H9 (cell line): ENCODE data around the gene HK3. TPM values are rescaled to one million over a fixed set of nuclear protein-coding genes. Genes with fewer than 3 reads are reported as not detected.

ENCODE experiments used
- DNase-seq: peaks from one replicate; pipeline ENCODE4 v3.0.0-alpha.2; 2017
- H2AFZ ChIP-seq: one replicate; pipeline ENCODE4 v1.6.1; 2013; ENCODE audit warnings: mild to moderate bottlenecking, low read length, control low read depth, moderate library complexity
- H2AK5ac ChIP-seq: 2 replicates; pipeline ENCODE4 v1.6.1; 2013; ENCODE audit warnings: low read length, control low read depth, mixed read lengths; ENCODE audit not compliant: insufficient read length
- H2BK120ac ChIP-seq: one replicate; pipeline ENCODE4 v1.6.1; 2013; ENCODE audit warnings: low read depth, mild to moderate bottlenecking, low read length, control low read depth, inconsistent platforms; ENCODE audit not compliant: poor library complexity, severe bottlenecking
- H2BK12ac ChIP-seq: 2 replicates; pipeline ENCODE4 v1.6.1; 2013; ENCODE audit warnings: low read length, control low read depth, mixed read lengths, low read depth; ENCODE audit not compliant: insufficient read length
- H2BK15ac ChIP-seq: 2 replicates; pipeline ENCODE4 v1.6.1; 2013; ENCODE audit warnings: low read depth, low read length, control low read depth
- H2BK20ac ChIP-seq: one replicate; pipeline ENCODE4 v1.6.1; 2013; ENCODE audit warnings: low read depth, mild to moderate bottlenecking, low read length, control low read depth, inconsistent platforms; ENCODE audit not compliant: poor library complexity, severe bottlenecking
- H2BK5ac ChIP-seq: 2 replicates; pipeline ENCODE4 v1.6.1; 2013; ENCODE audit warnings: low read length, control low read depth, mixed read lengths; ENCODE audit not compliant: insufficient read length
- H3K14ac ChIP-seq: 2 replicates; pipeline ENCODE4 v1.6.1; 2013; ENCODE audit warnings: low read length, control low read depth; ENCODE audit not compliant: insufficient read depth
- H3K18ac ChIP-seq: 2 replicates; pipeline ENCODE4 v1.6.1; 2013; ENCODE audit warnings: low read depth, mild to moderate bottlenecking, mixed read lengths, low read length, control low read depth; ENCODE audit not compliant: insufficient read length
- H3K23ac ChIP-seq: 2 replicates; pipeline ENCODE4 v1.6.1; 2013; ENCODE audit warnings: low read length, control low read depth, mixed read lengths, low read depth; ENCODE audit not compliant: insufficient read length
- H3K23me2 ChIP-seq: 2 replicates; pipeline ENCODE4 v1.6.1; 2013; ENCODE audit warnings: low read depth, mild to moderate bottlenecking, mixed read lengths, low read length, control low read depth; ENCODE audit not compliant: insufficient read length, poor library complexity, severe bottlenecking
- H3K27ac ChIP-seq: 2 replicates; pipeline ENCODE4 v1.5.1; 2013; ENCODE audit warnings: low read length, control low read depth, mixed read lengths, low read depth; ENCODE audit not compliant: insufficient read length
- H3K27me3 ChIP-seq: 2 replicates; pipeline ENCODE4 v1.6.1; 2013; ENCODE audit warnings: low read length, control low read depth, inconsistent platforms; ENCODE audit not compliant: insufficient read depth
- H3K4ac ChIP-seq: 2 replicates; pipeline ENCODE4 v1.6.1; 2013; ENCODE audit warnings: low read depth, mild to moderate bottlenecking, control low read depth, inconsistent platforms, low read length, moderate library complexity
- H3K4me1 ChIP-seq: 2 replicates; pipeline ENCODE4 v1.6.1; 2013; ENCODE audit warnings: low read length, control low read depth, inconsistent platforms; ENCODE audit not compliant: insufficient read depth
- H3K4me2 ChIP-seq: 2 replicates; pipeline ENCODE4 v1.6.1; 2013; ENCODE audit warnings: low read length, control low read depth, mixed read lengths; ENCODE audit not compliant: insufficient read length, insufficient read depth
- H3K56ac ChIP-seq: 2 replicates; pipeline ENCODE4 v1.6.1; 2013; ENCODE audit warnings: low read depth, mild to moderate bottlenecking, mixed read lengths, low read length, control low read depth; ENCODE audit not compliant: insufficient read length
- H3K79me1 ChIP-seq: 2 replicates; pipeline ENCODE4 v1.6.1; 2013; ENCODE audit warnings: low read depth, mild to moderate bottlenecking, moderate library complexity, low read length, control low read depth, inconsistent platforms; ENCODE audit not compliant: insufficient read depth, poor library complexity, severe bottlenecking
- H3K79me2 ChIP-seq: 2 replicates; pipeline ENCODE4 v1.6.1; 2013; ENCODE audit warnings: low read length, control low read depth, inconsistent platforms; ENCODE audit not compliant: insufficient read depth
- H3K9ac ChIP-seq: 2 replicates; pipeline ENCODE4 v1.6.1; 2013; ENCODE audit warnings: low read length, control low read depth, mixed read lengths; ENCODE audit not compliant: insufficient read length; ENCODE audit errors: extremely low read depth
- H3K9me3 ChIP-seq: one replicate; pipeline ENCODE4 v1.6.1; 2013; ENCODE audit warnings: low read depth, low read length, inconsistent platforms; ENCODE audit not compliant: control insufficient read depth
- H3T11ph ChIP-seq: one replicate; pipeline ENCODE4 v1.6.1; 2013; ENCODE audit warnings: mild to moderate bottlenecking, low read length, control low read depth, inconsistent platforms
- H4K20me1 ChIP-seq: one replicate; pipeline ENCODE4 v1.6.1; 2013; ENCODE audit not compliant: control insufficient read depth, insufficient read length, insufficient read depth
- H4K5ac ChIP-seq: 2 replicates; pipeline ENCODE4 v1.6.1; 2013; ENCODE audit warnings: low read depth, mild to moderate bottlenecking, mixed read lengths, low read length, control low read depth; ENCODE audit not compliant: insufficient read length
- H4K8ac ChIP-seq: replicated peaks from 2 replicates; pipeline ENCODE4 v1.6.1; 2013; ENCODE audit warnings: low read length, control low read depth, mixed read lengths, low read depth; ENCODE audit not compliant: insufficient read length
- H4K91ac ChIP-seq: 2 replicates; pipeline ENCODE4 v1.6.1; 2013; ENCODE audit warnings: low read depth, mild to moderate bottlenecking, moderate library complexity, mixed read lengths, low read length, control low read depth; ENCODE audit not compliant: insufficient read length
- H3K27ac Mint-ChIP-seq, 3 experiments: 2 replicates in 2 of 3; 3 replicates in 1 of 3; pipeline ENCODE4 v1.8.0; 2020 to 2021; ENCODE audit warnings: mixed read lengths in 3 of 3, mild to moderate bottlenecking in 1 of 3, moderate library complexity in 1 of 3
- H3K27me3 Mint-ChIP-seq: 2 replicates; pipeline ENCODE4 v1.8.0; 2021; ENCODE audit warnings: low read depth, mild to moderate bottlenecking, moderate library complexity, mixed read lengths
- H3K36me3 Mint-ChIP-seq, 3 experiments: 2 replicates in 2 of 3; 3 replicates in 1 of 3; pipeline ENCODE4 v1.8.0; 2020 to 2021; ENCODE audit warnings: low read depth in 3 of 3, mixed read lengths in 3 of 3; ENCODE audit not compliant: insufficient read depth in 1 of 3
- H3K4me1 Mint-ChIP-seq, 2 experiments: 2 replicates each; pipeline ENCODE4 v1.8.0; 2020; ENCODE audit warnings: mixed read lengths in 2 of 2
- H3K4me3 Mint-ChIP-seq, 2 experiments: 2 replicates in 1 of 2; 3 replicates in 1 of 2; pipeline ENCODE4 v1.8.0; 2020 to 2021; ENCODE audit warnings: mild to moderate bottlenecking in 2 of 2, mixed read lengths in 2 of 2, moderate library complexity in 1 of 2
- H3K9me3 Mint-ChIP-seq, 2 experiments: 2 replicates in 1 of 2; 3 replicates in 1 of 2; pipeline ENCODE4 v1.8.0; 2020; ENCODE audit warnings: mild to moderate bottlenecking in 2 of 2, mixed read lengths in 2 of 2, moderate library complexity in 1 of 2
- CTCF ChIP-seq: fragments of 200-600 bp; sonication (generic); conservative IDR thresholded peaks from 3 replicates; pipeline ENCODE4 v1.8.0; 2021; ENCODE audit warnings: antibody characterized with exemption, mild to moderate bottlenecking
- WGBS: extraction: QIAGEN DNeasy Blood & Tissue Kit; methylation state at CpG from one replicate; pipeline ENCODE4 v1.1.7; 2013; ENCODE audit warnings: missing lambda C conversion rate, low lambda C conversion rate, mixed read lengths; ENCODE audit not compliant: insufficient read length; ENCODE audit errors: extremely low coverage; 5-methylcytosine and 5-hydroxymethylcytosine counted together
- total RNA-seq: library from RNA; stranded (reverse); gene quantifications from 2 replicates; pipeline ENCODE4 v1.2.1, GENCODE V29; 2021

Gene HK3
- total RNA-seq, 1 experiment from 2014 or later = not detected

DNA sequence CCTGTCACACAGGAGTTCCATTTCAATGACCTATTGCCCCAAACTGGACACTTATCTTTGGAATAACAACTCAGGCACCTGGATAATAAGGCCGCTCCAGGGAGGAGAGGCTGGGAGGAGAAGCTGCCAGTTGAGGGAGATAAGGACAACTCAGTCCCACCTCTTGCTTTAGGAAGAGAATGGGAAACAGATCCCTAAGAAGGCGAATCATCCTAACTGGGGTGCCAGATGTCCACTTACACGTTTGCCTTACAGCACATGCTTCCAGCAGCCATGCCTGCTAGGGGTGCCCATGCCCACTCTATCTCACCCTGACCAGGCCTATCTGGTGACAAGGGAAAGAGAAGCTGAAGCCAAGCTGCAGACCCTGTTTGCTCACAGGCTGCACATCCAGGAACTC, 6.5 kb downstream of the HK3 start:
- Histone ChIP-seq H3K27me3 (no peaks in the 10 kb centered on the region), H2BK12ac (no peak overlapping the region), H2BK20ac (no peak overlapping the region), H3K27ac (no peak overlapping the region), H3K23me2 (no peaks in the 10 kb centered on the region), H3K14ac (no peak overlapping the region), H2AK5ac (no peak overlapping the region), H3K4me1 (no peaks in the 10 kb centered on the region), H3K9ac (no peak overlapping the region), H3K56ac (no peak overlapping the region), H3K4ac (no peak overlapping the region), H2BK5ac (no peak overlapping the region), H2BK15ac (no peak overlapping the region), H3K79me2 (no peaks in the 10 kb centered on the region), H4K20me1 (no peaks in the 10 kb centered on the region), H4K5ac (no peak overlapping the region), H3T11ph (no peak overlapping the region), H3K79me1 (no peaks in the 10 kb centered on the region), H3K9me3 (no peaks in the 10 kb centered on the region), H3K18ac (no peak overlapping the region), H2AFZ (no peak overlapping the region), H4K91ac (no peak overlapping the region), H3K23ac (no peak overlapping the region), H3K4me2 (no peak overlapping the region), H2BK120ac (no peak overlapping the region), H4K8ac (no peak overlapping the region)
- peaks cover 4% of the 10 kb centered on the region in 2 experiments for H3K4me1 Mint-ChIP-seq
- no peak for DNase-seq
- H3K36me3 Mint-ChIP-seq = no peaks in the 10 kb centered on the region; a peak in 1 of 7 replicates
- peaks cover 13% of the 10 kb centered on the region for H3K27me3 Mint-ChIP-seq
- no peak overlapping the region for H3K27ac Mint-ChIP-seq
- no peak for TF ChIP-seq CTCF
- H3K4me3 Mint-ChIP-seq = no peak overlapping the region
- no peaks in the 10 kb centered on the region for H3K9me3 Mint-ChIP-seq
- WGBS = no CpG with 5 or more reads among the region's 3 CpGs
